ENCODE data around the gene CADM3. TPM values are rescaled to one million over a fixed set of nuclear protein-coding genes. Genes with fewer than 3 reads are reported as not detected.

CADM3 gene
- total and polyA plus RNA-seq, 2 donors (not counting 1 experiment from before 2014, with no cell fraction given), result 0.32 to 0.33 TPM

DNA sequence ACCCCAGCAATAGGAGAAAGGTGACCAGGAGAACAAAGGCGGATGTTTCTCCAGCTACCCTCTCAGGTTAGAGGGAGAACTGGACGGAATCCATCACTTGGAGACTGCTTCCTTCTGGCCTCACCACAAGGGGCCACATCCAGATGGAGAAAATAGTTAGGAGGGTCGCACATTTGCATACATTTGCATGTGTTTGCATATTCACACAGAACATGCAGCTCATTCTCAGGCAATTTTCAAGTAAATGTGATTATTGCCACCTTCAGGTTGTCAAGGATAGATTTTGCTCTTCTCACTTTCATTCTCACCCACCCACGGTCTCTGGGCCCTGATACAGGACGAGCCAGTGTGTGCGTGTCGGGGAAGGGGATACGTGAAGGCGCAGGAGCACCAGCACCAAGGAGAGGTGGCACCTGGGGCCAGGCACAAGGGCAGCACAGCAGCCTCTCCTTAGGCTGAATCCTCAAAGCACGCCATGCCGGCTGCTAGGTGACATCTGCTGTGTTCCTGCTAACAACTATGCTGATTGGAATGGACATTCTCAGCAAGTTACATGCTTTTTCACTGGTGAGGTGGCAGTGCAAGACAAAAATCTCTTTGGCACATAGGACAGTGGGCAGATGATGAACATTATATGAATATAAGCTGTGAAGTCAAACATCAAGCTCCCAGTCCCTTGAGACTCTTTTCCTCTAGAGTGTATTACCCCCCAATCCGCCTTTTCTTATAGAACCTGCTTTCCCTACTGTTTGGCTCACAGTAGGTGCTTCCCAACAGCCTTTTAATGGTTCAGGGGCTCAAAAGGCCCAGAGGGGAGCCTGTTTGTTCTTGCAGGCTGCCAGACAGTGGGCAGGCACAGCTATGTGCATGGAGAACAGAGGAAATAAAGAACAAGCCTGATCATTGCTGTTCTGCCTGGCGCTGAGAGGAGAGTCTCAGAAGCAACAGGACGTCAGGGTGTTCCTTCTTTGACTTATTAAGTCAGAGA is 47.5 kb downstream of the CADM3 start:
- no peak overlapping the region for H3K4me3 Mint-ChIP-seq
- intact Hi-C loops (cut with micrococcal nuclease), result no loop called here
- H2AFZ ChIP-seq (ENCODE audit: insufficient read depth, low read depth, low read length, poor library complexity, severe bottlenecking), result no peak overlapping the region
- peaks cover 0 to 13% (median 4%) of the 10 kb centered on the region in 4 experiments for H3K27me3 ChIP-seq (replicated peaks in 1 of 4; ENCODE audit: control extremely low read depth in 1 of 4, control insufficient read depth in 3 of 4, insufficient read depth in 4 of 4, low read length in 3 of 4)
- no peaks in the 10 kb centered on the region for H4K20me1 ChIP-seq (ENCODE audit: control insufficient read depth, insufficient read depth, low read length, poor library complexity, severe bottlenecking)
- peaks cover 38% of the 10 kb centered on the region for H3K27me3 Mint-ChIP-seq
- no peak overlapping the region for H3K4me2 ChIP-seq (replicated peaks; ENCODE audit: low read depth, low read length, poor library complexity, severe bottlenecking)
- no peak overlapping the region for H3K4me3 ChIP-seq (ENCODE audit: control extremely low read depth in 1 of 5, extremely low read depth in 1 of 5, insufficient read depth in 1 of 5, low read depth in 2 of 5, low read length in 4 of 5)
- H3K9me3 ChIP-seq (ENCODE audit: control extremely low read depth in 1 of 3, control insufficient read depth in 2 of 3, insufficient read depth in 1 of 3, low read length in 2 of 3), result no peaks in the 10 kb centered on the region
- no peak overlapping the region for H3K27ac ChIP-seq (ENCODE audit: low read length in 2 of 2)
- no peaks in the 10 kb centered on the region for H3K4me1 ChIP-seq (ENCODE audit: control insufficient read depth in 2 of 2, insufficient read depth in 2 of 2, low read length in 2 of 2)
- no peak overlapping the region for H3K9ac ChIP-seq (ENCODE audit: low read length)
- H3K36me3 ChIP-seq (replicated peaks in 1 of 2; ENCODE audit: control extremely low read depth in 1 of 2, control insufficient read depth in 1 of 2, extremely low read depth in 1 of 2, insufficient read depth in 2 of 2, low read length in 1 of 2), result no peaks in the 10 kb centered on the region
- H3K27ac Mint-ChIP-seq, result no peak overlapping the region
- no peaks in the 10 kb centered on the region for H3K4me1 Mint-ChIP-seq
- ChIA-PET CTCF (interaction anchor here (1.0 kb wide), 1 partner anchor 11 kb away, joined by 4 read pairs; no protein-coding TSS in a partner anchor), POLR2A (no interaction called here)
- TF ChIP-seq EZH2 (IDR thresholded peaks at IDR 0.05; ENCODE audit: borderline replicate concordance, insufficient read depth, low read depth, low read length, poor library complexity, severe bottlenecking) (no peak), CTCF (IDR thresholded peaks at IDR 0.05) (no peak)
- H3K79me2 ChIP-seq (ENCODE audit: control insufficient read depth, insufficient read depth, low read length), result no peaks in the 10 kb centered on the region
- DNase-seq, result no peak
- WGBS (ENCODE audit: insufficient coverage), result 95% methylated on average over 10 of the region's 14 CpGs
- no peaks in the 10 kb centered on the region for H3K9me3 Mint-ChIP-seq (ENCODE audit: insufficient read depth)
- no peak for ATAC-seq (ENCODE audit: low read depth)
